SH-SY5Y (cell line): ENCODE results near the gene CHCHD3.

Source experiments
- GATA2 ChIP-seq: IDR thresholded peaks from 2 replicates; pipeline ENCODE4 v1.6.1; 2011; ENCODE audit warnings: mild to moderate bottlenecking, low read depth, low read length
- GATA3 ChIP-seq: IDR thresholded peaks from 2 replicates; pipeline ENCODE4 v1.6.1; 2011; ENCODE audit warnings: low read depth, mild to moderate bottlenecking, low read length, moderate library complexity

Gene CHCHD3

GRCh38 chr7:133060004-133060403 lies 21.9 kb downstream of the CHCHD3 start:
- TF ChIP-seq GATA2 (no peak), GATA3 (no peak)

GRCh38 chr7:133059263-133059662 lies 22.6 kb downstream of the CHCHD3 start:
- no peak for TF ChIP-seq GATA3
- TF ChIP-seq GATA2 = no peak

GRCh38 chr7:133056370-133057238 lies 25.3 kb downstream of the CHCHD3 start:
- TF ChIP-seq GATA2 (no peak), GATA3 (no peak)

GRCh38 chr7:133054162-133054840 lies 27.6 kb downstream of the CHCHD3 start:
- no peak for TF ChIP-seq GATA3
- no peak for TF ChIP-seq GATA2

GRCh38 chr7:133053321-133053891 lies 28.5 kb downstream of the CHCHD3 start:
- TF ChIP-seq GATA3 (no peak), GATA2 (no peak)

GRCh38 chr7:133052826-133053225 lies 29.1 kb downstream of the CHCHD3 start:
- TF ChIP-seq GATA3 (no peak), GATA2 (no peak)

GRCh38 chr7:133052401-133052756 lies 29.5 kb downstream of the CHCHD3 start:
- TF ChIP-seq GATA2 (no peak), GATA3 (no peak)

- 0 out of 2 replicates have a peak, but pooled peaks have one; percentile 53 for TF ChIP-seq GATA3
- no peak for TF ChIP-seq GATA2
Observed at GRCh38 chr7:133051719-133052400, 30.0 kb downstream of the CHCHD3 start.

- TF ChIP-seq GATA2 = peak; percentile 65
- TF ChIP-seq GATA3 = no peak
Observed at GRCh38 chr7:133051066-133051465, 30.8 kb downstream of the CHCHD3 start.

GRCh38 chr7:133050200-133050995 lies 31.5 kb downstream of the CHCHD3 start:
- TF ChIP-seq GATA2 = no peak

- no peak for TF ChIP-seq GATA3
- no peak for TF ChIP-seq GATA2
Observed at GRCh38 chr7:133048589-133048988, 33.3 kb downstream of the CHCHD3 start.

GRCh38 chr7:133047321-133047720 lies 34.6 kb downstream of the CHCHD3 start:
- TF ChIP-seq GATA3 (no peak), GATA2 (no peak)

- TF ChIP-seq GATA2 (no peak), GATA3 (no peak)
Observed at GRCh38 chr7:133044722-133045473, 37.0 kb downstream of the CHCHD3 start.
